Umbilical cord (tissue), 2 donors: ENCODE data around the gene STEAP1B. TPM values are rescaled to one million over a fixed set of nuclear protein-coding genes. Genes with fewer than 3 reads are reported as not detected.
A peak's percentile ranks its signal among the peaks of the same experiment; 100 is the strongest.
"Not testable (repeated sequence)": the region's sequence is repeated elsewhere in the genome, so short reads cannot be mapped to it uniquely, and the experiment has no call there.

Experiments used
- DNase-seq: peaks from one replicate; pipeline ENCODE4 v3.0.0-alpha.2; 2015; ENCODE audit warnings: low spot score
- total RNA-seq: library from RNA; depleted of rRNA; stranded (reverse); fragments of >200 nt; gene quantifications from one replicate; pipeline ENCODE4 v1.2.3, GENCODE V29; 2014; ENCODE audit warnings: low replicate concordance; ENCODE audit not compliant: insufficient read depth

Gene STEAP1B
- total RNA-seq, 1 donor from 2014 or later = 12.3 TPM

DNA sequence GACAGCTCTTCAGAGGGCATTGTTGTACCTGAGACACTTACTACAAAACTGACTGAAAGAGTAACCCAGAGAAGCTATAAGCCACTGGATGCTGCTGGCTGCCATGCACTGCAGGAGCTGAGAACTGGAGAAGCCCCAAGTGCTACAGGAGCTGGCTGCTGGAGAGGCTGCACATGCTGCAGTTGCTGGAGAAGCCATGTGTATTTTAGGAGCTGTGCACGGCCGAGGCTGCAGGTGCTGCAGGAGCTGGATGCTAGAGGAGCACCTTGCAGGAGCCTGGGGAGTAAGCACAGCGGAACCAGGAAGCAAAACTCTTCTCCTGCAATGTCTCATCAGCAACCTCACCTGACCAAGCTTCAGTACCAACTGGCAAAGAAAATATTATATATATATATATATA lies 45.5 kb downstream of the STEAP1B start:
- no peak for DNase-seq

GRCh38 chr7:22452960-22453558 lies 46.9 kb downstream of the STEAP1B start:
- DNase-seq = no peak

- DNase-seq = peak; percentile 43
Observed at GRCh38 chr7:22452142-22452959, 47.6 kb downstream of the STEAP1B start.

DNA sequence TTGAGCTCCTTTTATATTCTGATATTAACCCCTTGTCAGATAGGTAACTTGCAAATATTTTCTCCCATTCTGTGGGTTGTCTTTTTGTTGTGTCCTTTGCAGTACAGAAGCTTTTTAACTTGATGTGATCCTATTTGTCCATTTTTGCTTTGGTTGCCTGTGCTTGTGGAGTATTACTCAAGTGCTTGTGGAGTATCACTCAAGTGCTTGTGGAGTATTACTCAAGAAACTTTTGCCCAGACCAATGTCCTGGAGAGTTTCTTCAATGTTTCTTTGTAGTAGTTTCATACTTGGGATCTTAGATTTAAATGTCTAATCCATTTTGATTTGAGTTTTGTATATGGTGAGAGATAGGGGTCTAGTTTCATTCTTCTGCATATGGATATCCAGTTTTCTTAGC lies 50.0 kb downstream of the STEAP1B start:
- not testable (repeated sequence) for DNase-seq

GRCh38 chr7:22447762-22448161 lies 52.2 kb downstream of the STEAP1B start:
- DNase-seq = no peak

DNA sequence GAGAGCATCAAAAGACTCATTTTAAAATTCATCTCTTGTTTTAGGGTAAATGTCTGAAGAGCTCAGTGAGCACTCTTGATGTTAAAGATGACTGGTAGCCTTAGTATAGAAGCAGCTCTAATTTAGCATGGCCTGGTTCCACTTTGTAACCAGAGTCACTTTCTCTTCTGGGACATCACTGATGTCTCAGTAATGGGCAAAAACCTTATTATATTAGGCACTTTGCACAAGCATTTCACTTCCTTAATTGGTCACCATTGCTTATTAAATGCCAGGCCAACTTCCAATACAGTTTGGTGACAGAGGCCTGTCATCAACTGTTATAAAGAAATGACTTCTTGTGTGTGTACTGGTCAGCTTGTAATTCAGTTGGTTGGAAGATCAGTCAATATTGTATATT lies 53.0 kb downstream of the STEAP1B start:
- DNase-seq = no peak

- DNase-seq = no peak
Observed at GRCh38 chr7:22445853-22446252, 54.1 kb downstream of the STEAP1B start.

DNA sequence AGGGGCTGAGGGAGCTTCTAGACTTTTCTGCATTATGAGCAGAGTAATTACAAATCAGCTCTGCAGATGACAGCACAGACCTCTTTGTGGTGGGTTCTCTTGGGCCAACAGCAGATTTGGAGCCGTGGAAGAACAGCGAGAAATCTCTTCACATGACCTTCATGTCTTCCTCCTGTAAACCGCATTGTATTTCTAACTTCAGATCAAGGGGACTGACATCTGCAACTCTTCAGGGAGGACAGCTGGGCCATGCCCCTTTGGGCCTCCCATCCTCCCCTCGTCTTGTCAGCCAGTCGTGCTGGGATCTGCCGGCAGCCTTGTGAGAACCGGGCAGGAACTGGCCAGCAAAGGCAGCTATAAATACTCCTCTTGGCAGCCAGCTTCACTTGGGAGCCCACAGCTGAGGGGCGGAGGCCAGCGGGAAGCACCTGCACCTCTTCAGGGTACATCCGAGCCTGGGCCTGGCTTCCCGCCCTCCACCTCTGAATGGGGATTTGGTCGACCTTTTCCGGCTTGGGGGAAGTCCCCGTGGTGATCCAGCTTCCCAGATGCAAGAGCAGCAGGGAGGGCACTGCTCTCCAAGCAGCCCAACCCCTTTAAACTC lies 54.7 kb downstream of the STEAP1B start:
- peak; percentile 50 for DNase-seq

- peak; percentile 11 for DNase-seq
Observed at GRCh38 chr7:22444181-22444971, 55.6 kb downstream of the STEAP1B start.

GRCh38 chr7:22443370-22444180 lies 56.4 kb downstream of the STEAP1B start:
- no peak for DNase-seq

DNA sequence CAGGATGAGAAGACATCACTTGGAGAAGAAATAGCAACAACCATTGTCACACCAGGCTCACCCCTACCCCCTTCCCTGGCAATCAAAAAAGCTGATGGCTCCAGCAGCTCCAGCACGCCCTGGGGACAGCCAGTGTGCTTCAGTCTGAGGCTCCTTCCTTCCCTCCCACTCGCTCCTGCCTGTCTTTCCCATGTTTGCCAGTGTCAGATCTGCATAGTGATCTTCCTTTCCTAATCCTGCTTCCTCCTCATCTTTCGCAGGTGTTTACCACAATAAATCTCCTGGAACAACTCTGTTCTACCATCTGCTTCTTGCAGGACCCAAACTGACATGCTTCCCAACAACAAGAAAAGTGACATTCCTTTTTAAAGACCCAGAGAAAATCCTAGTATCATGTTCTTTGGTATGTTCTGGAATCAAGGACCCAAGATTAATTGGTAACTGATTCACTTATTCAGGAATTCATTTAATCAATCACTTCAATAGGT lies 57.1 kb downstream of the STEAP1B start:
- no peak for DNase-seq

GRCh38 chr7:22442187-22442881 lies 57.7 kb downstream of the STEAP1B start:
- no peak for DNase-seq

DNA sequence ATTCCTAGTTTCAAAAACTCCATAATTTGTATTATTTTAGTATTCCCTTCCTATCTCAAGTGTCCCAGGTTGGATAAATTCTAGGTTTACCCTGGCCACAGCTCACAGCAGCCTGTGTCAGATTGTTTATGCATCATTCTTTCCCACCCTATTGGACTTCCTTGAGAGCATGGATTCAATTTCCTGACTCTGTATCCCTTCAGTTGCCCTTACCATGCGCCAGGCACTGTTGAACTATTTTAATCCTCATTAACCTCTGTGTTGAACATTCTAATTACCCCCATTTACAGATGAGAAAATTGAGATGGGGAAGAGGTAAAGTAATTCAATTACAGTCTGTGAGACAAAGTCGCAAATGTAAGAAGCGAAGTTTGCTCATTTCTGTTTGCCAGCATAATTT lies 58.8 kb downstream of the STEAP1B start:
- DNase-seq = no peak

- DNase-seq = no peak
Observed at GRCh38 chr7:22438994-22439393, 61.0 kb downstream of the STEAP1B start.

DNA sequence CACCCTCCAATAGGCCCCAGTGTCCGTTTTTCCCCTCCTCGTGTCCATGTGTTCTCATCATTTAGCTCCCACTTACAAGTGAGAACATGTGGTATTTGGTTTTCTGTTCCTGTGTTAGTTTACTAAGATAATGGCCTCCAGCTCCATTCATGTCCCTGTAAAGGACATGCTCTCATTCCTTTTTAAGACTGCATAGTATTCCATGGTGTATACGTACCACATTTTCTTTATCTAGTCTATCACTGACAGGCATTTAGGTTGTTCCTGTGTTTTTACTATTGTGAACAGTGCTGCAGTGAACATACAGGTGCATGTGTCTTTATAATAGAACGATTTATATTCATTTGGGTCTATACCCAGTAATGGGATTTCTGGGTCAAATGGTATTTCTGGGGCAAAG lies 63.4 kb downstream of the STEAP1B start:
- DNase-seq = not testable (repeated sequence)

- no peak for DNase-seq
Observed at GRCh38 chr7:22435720-22436119, 64.3 kb downstream of the STEAP1B start.

DNA sequence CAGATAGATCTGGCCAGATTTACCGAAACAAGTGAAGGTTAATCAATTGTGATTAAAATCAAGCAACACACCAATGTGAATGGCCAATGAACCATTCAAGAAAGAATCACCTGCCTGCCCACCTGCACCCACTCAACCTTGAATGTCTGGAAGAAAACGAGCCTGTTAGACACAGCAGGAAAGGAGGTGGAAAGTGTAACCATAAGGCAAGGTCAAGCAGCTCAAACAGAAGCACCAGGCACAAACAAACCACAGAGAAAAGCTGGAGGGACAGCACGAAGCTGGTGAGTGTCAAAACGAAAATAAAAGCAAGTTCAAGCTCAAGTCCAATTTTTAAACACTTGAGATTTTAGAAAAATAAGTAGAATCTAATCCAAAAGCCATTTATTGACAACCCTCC lies 64.9 kb downstream of the STEAP1B start:
- DNase-seq = no peak

GRCh38 chr7:22433710-22434460 lies 66.1 kb downstream of the STEAP1B start:
- peak; percentile 48 for DNase-seq

GRCh38 chr7:22433165-22433700 lies 66.8 kb downstream of the STEAP1B start:
- peak; percentile 10 for DNase-seq
